GM23338 (cell line): ENCODE data around the gene KIF20B. TPM values are rescaled to one million over a fixed set of nuclear protein-coding genes. Genes with fewer than 3 reads are reported as not detected.

Experiments
- ATAC-seq: fragments of 200-7000 bp; cut with Tn5 transposase; 3 replicates; pipeline ENCODE4 v1.9.1; 2020
- DNase-seq: peaks from one replicate; pipeline ENCODE4 v3.0.0-alpha.2; 2015; ENCODE audit warnings: low spot score
- H2AFZ ChIP-seq: fragments of 200-600 bp; sonication (generic); 2 replicates; pipeline ENCODE4 v1.8.0; 2016; ENCODE audit warnings: antibody characterized with exemption, mild to moderate bottlenecking, moderate library complexity
- H3F3A ChIP-seq: fragments of 200-600 bp; sonication (generic); replicated peaks from 2 replicates; pipeline ENCODE4 v1.8.0; 2017; ENCODE audit warnings: antibody characterized with exemption, mixed run types, low read depth
- H3K27ac ChIP-seq: fragments of 200-600 bp; sonication (generic); 2 replicates; pipeline ENCODE4 v1.6.1; 2016; ENCODE audit warnings: low read depth
- H3K27me3 ChIP-seq: fragments of 200-600 bp; sonication (generic); 2 replicates; pipeline ENCODE4 v1.8.0; 2016; ENCODE audit warnings: mild to moderate bottlenecking, mixed run types, moderate library complexity; ENCODE audit not compliant: insufficient read depth
- H3K36me3 ChIP-seq: fragments of 200-600 bp; sonication (generic); 2 replicates; pipeline ENCODE4 v1.8.0; 2016; ENCODE audit warnings: mild to moderate bottlenecking; ENCODE audit not compliant: insufficient read depth
- H3K4me1 ChIP-seq: fragments of 200-600 bp; sonication (generic); 2 replicates; pipeline ENCODE4 v1.8.0; 2016; ENCODE audit warnings: mild to moderate bottlenecking, moderate library complexity; ENCODE audit not compliant: insufficient read depth
- H3K4me2 ChIP-seq: fragments of 200-600 bp; sonication (generic); 2 replicates; pipeline ENCODE4 v1.7.1; 2017; ENCODE audit warnings: mixed run types
- H3K4me3 ChIP-seq: fragments of 200-600 bp; sonication (generic); 2 replicates; pipeline ENCODE4 v1.6.1; 2016; ENCODE audit warnings: mixed run types
- H3K79me2 ChIP-seq: fragments of 200-600 bp; sonication (generic); replicated peaks from 2 replicates; pipeline ENCODE4 v1.8.0; 2017; ENCODE audit warnings: mild to moderate bottlenecking; ENCODE audit not compliant: insufficient read depth
- H3K9me2 ChIP-seq: fragments of 200-600 bp; sonication (generic); 2 replicates; pipeline ENCODE4 v1.8.0; 2017; ENCODE audit not compliant: insufficient read depth
- H4K20me1 ChIP-seq: fragments of 200-600 bp; sonication (generic); replicated peaks from 2 replicates; pipeline ENCODE4 v1.8.0; 2017; ENCODE audit warnings: mild to moderate bottlenecking; ENCODE audit not compliant: insufficient read depth
- H3K27ac Mint-ChIP-seq: 2 replicates; pipeline ENCODE4 v1.8.0; 2020; ENCODE audit warnings: inconsistent platforms, mild to moderate bottlenecking, moderate library complexity, mixed read lengths
- H3K27me3 Mint-ChIP-seq: 3 replicates; pipeline ENCODE4 v1.8.0; 2022; ENCODE audit warnings: low read depth, mild to moderate bottlenecking, moderate library complexity, mixed read lengths, inconsistent platforms; ENCODE audit not compliant: insufficient read depth, poor library complexity
- H3K36me3 Mint-ChIP-seq: 3 replicates; pipeline ENCODE4 v1.8.0; 2021; ENCODE audit warnings: low read depth, mild to moderate bottlenecking, inconsistent platforms, moderate library complexity, mixed read lengths
- H3K4me1 Mint-ChIP-seq: 3 replicates; pipeline ENCODE4 v1.8.0; 2020; ENCODE audit warnings: mild to moderate bottlenecking, inconsistent platforms, mixed read lengths
- H3K4me3 Mint-ChIP-seq: 3 replicates; pipeline ENCODE4 v1.8.0; 2021; ENCODE audit warnings: moderate library complexity, mild to moderate bottlenecking, inconsistent platforms, mixed read lengths
- H3K9me3 Mint-ChIP-seq: 3 replicates; pipeline ENCODE4 v1.8.0; 2020; ENCODE audit warnings: moderate library complexity, mild to moderate bottlenecking, inconsistent platforms, mixed read lengths
- CREB1 ChIP-seq: fragments of 250-450 bp; sonication (Bioruptor Pico); IDR thresholded peaks from 2 replicates; pipeline ENCODE4 v1.5.0; 2020; ENCODE audit warnings: low read depth, mild to moderate bottlenecking, moderate library complexity
- EZH2 ChIP-seq: fragments of 200-600 bp; sonication (generic); IDR thresholded peaks from one replicate; pipeline ENCODE4 v1.8.0; 2017; ENCODE audit warnings: antibody characterized with exemption, mild to moderate bottlenecking, low read depth; ENCODE audit not compliant: unreplicated experiment
- EZH2phosphoT487 ChIP-seq: fragments of 200-600 bp; sonication (generic); IDR thresholded peaks from one replicate; pipeline ENCODE4 v1.8.1; 2018; ENCODE audit warnings: antibody characterized with exemption; ENCODE audit not compliant: unreplicated experiment
- STAT1 ChIP-seq: IDR thresholded peaks from one replicate; pipeline ENCODE4 v1.6.1; 2016; ENCODE audit warnings: antibody characterized with exemption; ENCODE audit not compliant: unreplicated experiment
- ZNF114 ChIP-seq: fragments of 250-450 bp; sonication (Bioruptor Pico); IDR thresholded peaks from 2 replicates; pipeline ENCODE4 v1.5.0; 2020; ENCODE audit warnings: mild to moderate bottlenecking, moderate library complexity
- ZNF331 ChIP-seq: fragments of 250-450 bp; sonication (Bioruptor Pico); IDR thresholded peaks from 2 replicates; pipeline ENCODE4 v1.5.0; 2020; ENCODE audit warnings: low read depth, mild to moderate bottlenecking, moderate library complexity
- polyA plus RNA-seq: library from polyadenylated mRNA; unstranded; fragments of >200 nt; fragmentation: Nextera tagmentation; extraction: Ambion mirVana; gene quantifications from 2 replicates; pipeline ENCODE4 v1.2.1, GENCODE V29; 2016
- total RNA-seq: library from RNA; depleted of rRNA; stranded (reverse); fragments of >200 nt; shearing (Covaris generic); gene quantifications from 2 replicates; pipeline ENCODE4 v1.2.3, GENCODE V29; 2014
- TF ChIP-seq, protein P1 (sequence below): IDR thresholded peaks from 2 replicates; pipeline ENCODE4 v1.6.1; 2016; ENCODE audit warnings: antibody characterized with exemption
- TF ChIP-seq, protein P2 (sequence below): IDR thresholded peaks from one replicate; pipeline ENCODE4 v1.6.1; 2018; ENCODE audit warnings: antibody characterized with exemption; ENCODE audit not compliant: unreplicated experiment
- TF ChIP-seq, protein P3 (sequence below), 2 experiments: fragments of 200-600 bp in 1 of 2; sonication (generic) in 1 of 2; conservative IDR thresholded peaks; 2 replicates each; pipeline versions ENCODE4 v1.5.1 to v1.6.1; 2016 to 2017; ENCODE audit warnings: antibody characterized with exemption in 2 of 2, low read depth in 2 of 2, mild to moderate bottlenecking in 2 of 2, moderate library complexity in 1 of 2

The KIF20B gene
- total and polyA plus RNA-seq, 2 experiments from 2014 or later = 42.7 to 111 TPM

DNA sequence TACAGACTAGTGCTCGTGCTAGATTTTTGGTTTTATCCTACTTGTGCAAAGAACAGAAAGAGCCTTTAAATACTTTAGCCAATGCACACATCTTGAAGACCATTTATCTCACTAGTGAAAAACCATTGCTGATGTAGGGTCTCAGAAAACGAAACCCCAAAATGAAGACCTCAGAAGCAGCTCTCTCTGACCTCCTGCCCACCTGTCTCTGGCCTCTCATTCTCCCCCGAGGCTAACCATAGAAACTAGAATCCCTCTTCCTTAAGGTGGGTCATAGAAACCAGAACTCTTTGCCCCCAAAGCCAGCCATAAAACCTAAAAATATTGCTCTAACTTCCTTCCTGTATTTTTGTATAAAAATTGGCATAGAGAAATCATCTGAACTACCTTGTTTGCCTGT lies 112.2 kb downstream of the KIF20B start:
- no peaks in the 10 kb centered on the region for H3K27me3 ChIP-seq
- no peak overlapping the region for H3K4me2 ChIP-seq
- H3K4me1 ChIP-seq = no peaks in the 10 kb centered on the region
- Mint-ChIP-seq H3K27ac (no peak overlapping the region), H3K27me3 (peaks cover 3% of the 10 kb centered on the region), H3K4me3 (no peak overlapping the region), H3K4me1 (no peaks in the 10 kb centered on the region), H3K9me3 (peaks cover 19% of the 10 kb centered on the region), H3K36me3 (peaks cover 14% of the 10 kb centered on the region)
- no peaks in the 10 kb centered on the region for H3K36me3 ChIP-seq
- H3F3A ChIP-seq = no peaks in the 10 kb centered on the region
- no peak for ATAC-seq
- TF ChIP-seq, protein P1, sequence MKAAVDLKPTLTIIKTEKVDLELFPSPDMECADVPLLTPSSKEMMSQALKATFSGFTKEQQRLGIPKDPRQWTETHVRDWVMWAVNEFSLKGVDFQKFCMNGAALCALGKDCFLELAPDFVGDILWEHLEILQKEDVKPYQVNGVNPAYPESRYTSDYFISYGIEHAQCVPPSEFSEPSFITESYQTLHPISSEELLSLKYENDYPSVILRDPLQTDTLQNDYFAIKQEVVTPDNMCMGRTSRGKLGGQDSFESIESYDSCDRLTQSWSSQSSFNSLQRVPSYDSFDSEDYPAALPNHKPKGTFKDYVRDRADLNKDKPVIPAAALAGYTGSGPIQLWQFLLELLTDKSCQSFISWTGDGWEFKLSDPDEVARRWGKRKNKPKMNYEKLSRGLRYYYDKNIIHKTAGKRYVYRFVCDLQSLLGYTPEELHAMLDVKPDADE = no peak
- TF ChIP-seq CREB1 (CRISPR knock-in tag) (no peak), ZNF331 (CRISPR knock-in tag) (no peak), ZNF114 (CRISPR knock-in tag) (no peak), STAT1 (no peak)
- TF ChIP-seq, protein P2, sequence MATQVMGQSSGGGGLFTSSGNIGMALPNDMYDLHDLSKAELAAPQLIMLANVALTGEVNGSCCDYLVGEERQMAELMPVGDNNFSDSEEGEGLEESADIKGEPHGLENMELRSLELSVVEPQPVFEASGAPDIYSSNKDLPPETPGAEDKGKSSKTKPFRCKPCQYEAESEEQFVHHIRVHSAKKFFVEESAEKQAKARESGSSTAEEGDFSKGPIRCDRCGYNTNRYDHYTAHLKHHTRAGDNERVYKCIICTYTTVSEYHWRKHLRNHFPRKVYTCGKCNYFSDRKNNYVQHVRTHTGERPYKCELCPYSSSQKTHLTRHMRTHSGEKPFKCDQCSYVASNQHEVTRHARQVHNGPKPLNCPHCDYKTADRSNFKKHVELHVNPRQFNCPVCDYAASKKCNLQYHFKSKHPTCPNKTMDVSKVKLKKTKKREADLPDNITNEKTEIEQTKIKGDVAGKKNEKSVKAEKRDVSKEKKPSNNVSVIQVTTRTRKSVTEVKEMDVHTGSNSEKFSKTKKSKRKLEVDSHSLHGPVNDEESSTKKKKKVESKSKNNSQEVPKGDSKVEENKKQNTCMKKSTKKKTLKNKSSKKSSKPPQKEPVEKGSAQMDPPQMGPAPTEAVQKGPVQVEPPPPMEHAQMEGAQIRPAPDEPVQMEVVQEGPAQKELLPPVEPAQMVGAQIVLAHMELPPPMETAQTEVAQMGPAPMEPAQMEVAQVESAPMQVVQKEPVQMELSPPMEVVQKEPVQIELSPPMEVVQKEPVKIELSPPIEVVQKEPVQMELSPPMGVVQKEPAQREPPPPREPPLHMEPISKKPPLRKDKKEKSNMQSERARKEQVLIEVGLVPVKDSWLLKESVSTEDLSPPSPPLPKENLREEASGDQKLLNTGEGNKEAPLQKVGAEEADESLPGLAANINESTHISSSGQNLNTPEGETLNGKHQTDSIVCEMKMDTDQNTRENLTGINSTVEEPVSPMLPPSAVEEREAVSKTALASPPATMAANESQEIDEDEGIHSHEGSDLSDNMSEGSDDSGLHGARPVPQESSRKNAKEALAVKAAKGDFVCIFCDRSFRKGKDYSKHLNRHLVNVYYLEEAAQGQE = no peak
- H3K27ac ChIP-seq = no peak overlapping the region
- no peak for DNase-seq
- H4K20me1 ChIP-seq = no peaks in the 10 kb centered on the region
- H3K79me2 ChIP-seq = no peaks in the 10 kb centered on the region
- peak overlapping the region; percentile 7; the same call in 1 of the 2 replicates for H2AFZ ChIP-seq
- H3K9me2 ChIP-seq = no peaks in the 10 kb centered on the region
- H3K4me3 ChIP-seq = no peak overlapping the region

DNA sequence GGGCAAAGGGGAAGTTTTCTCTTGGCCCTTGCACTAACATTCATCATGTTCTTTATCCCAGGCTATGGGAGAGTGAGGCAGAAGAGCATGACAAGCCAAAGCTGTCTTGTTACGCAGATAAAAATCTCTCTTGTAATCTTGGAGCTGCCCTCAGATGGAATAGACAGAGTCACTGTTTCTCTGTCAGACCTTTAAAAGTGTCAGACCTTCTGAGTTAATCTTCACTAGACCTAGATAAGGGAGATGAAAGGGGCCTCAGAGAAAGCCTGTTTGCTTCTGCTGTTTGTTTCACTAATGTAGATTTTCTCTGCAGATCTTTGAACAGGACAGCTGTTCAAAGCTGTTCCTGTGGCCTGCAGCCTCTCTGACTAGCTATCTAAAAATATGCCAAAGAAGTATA lies 112.9 kb downstream of the KIF20B start:
- no peaks in the 10 kb centered on the region for H3K79me2 ChIP-seq
- no peaks in the 10 kb centered on the region for H3K9me2 ChIP-seq
- no peak for DNase-seq
- peaks cover 2% of the 10 kb centered on the region for H3K27me3 Mint-ChIP-seq
- H3F3A ChIP-seq = no peaks in the 10 kb centered on the region
- no peak overlapping the region for H3K27ac Mint-ChIP-seq
- H3K9me3 Mint-ChIP-seq = peaks cover 26% of the 10 kb centered on the region
- H3K4me1 ChIP-seq = no peaks in the 10 kb centered on the region
- H3K36me3 Mint-ChIP-seq = peaks cover 22% of the 10 kb centered on the region
- no peak overlapping the region for H3K27ac ChIP-seq
- H2AFZ ChIP-seq = no peak overlapping the region
- H3K4me1 Mint-ChIP-seq = no peaks in the 10 kb centered on the region
- H3K4me2 ChIP-seq = no peak overlapping the region
- no peak overlapping the region for H3K4me3 Mint-ChIP-seq
- no peaks in the 10 kb centered on the region for H4K20me1 ChIP-seq
- no peak for ATAC-seq
- H3K27me3 ChIP-seq = no peaks in the 10 kb centered on the region
- H3K4me3 ChIP-seq = no peak overlapping the region
- H3K36me3 ChIP-seq = no peaks in the 10 kb centered on the region; the same call in 1 of the 2 replicates
- TF ChIP-seq, protein P3, sequence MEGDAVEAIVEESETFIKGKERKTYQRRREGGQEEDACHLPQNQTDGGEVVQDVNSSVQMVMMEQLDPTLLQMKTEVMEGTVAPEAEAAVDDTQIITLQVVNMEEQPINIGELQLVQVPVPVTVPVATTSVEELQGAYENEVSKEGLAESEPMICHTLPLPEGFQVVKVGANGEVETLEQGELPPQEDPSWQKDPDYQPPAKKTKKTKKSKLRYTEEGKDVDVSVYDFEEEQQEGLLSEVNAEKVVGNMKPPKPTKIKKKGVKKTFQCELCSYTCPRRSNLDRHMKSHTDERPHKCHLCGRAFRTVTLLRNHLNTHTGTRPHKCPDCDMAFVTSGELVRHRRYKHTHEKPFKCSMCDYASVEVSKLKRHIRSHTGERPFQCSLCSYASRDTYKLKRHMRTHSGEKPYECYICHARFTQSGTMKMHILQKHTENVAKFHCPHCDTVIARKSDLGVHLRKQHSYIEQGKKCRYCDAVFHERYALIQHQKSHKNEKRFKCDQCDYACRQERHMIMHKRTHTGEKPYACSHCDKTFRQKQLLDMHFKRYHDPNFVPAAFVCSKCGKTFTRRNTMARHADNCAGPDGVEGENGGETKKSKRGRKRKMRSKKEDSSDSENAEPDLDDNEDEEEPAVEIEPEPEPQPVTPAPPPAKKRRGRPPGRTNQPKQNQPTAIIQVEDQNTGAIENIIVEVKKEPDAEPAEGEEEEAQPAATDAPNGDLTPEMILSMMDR (conservative IDR thresholded peaks at IDR 0.05; ENCODE audit: low read depth in 2 of 2) = no peak
- TF ChIP-seq EZH2phosphoT487 (no peak), ZNF114 (CRISPR knock-in tag) (no peak), EZH2 (no peak), STAT1 (no peak)
- TF ChIP-seq, protein P2 = no peak
